NCI-H1105 treated with DMSO at 0.1 percent for 48 hours (cell line): ENCODE results near the gene LINGO1.

Source experiments
- DNase-seq: peaks from one replicate; lab custom pipeline; 2025; lab: John Stamatoyannopoulos, UW

Gene LINGO1, protein sequence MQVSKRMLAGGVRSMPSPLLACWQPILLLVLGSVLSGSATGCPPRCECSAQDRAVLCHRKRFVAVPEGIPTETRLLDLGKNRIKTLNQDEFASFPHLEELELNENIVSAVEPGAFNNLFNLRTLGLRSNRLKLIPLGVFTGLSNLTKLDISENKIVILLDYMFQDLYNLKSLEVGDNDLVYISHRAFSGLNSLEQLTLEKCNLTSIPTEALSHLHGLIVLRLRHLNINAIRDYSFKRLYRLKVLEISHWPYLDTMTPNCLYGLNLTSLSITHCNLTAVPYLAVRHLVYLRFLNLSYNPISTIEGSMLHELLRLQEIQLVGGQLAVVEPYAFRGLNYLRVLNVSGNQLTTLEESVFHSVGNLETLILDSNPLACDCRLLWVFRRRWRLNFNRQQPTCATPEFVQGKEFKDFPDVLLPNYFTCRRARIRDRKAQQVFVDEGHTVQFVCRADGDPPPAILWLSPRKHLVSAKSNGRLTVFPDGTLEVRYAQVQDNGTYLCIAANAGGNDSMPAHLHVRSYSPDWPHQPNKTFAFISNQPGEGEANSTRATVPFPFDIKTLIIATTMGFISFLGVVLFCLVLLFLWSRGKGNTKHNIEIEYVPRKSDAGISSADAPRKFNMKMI

DNA sequence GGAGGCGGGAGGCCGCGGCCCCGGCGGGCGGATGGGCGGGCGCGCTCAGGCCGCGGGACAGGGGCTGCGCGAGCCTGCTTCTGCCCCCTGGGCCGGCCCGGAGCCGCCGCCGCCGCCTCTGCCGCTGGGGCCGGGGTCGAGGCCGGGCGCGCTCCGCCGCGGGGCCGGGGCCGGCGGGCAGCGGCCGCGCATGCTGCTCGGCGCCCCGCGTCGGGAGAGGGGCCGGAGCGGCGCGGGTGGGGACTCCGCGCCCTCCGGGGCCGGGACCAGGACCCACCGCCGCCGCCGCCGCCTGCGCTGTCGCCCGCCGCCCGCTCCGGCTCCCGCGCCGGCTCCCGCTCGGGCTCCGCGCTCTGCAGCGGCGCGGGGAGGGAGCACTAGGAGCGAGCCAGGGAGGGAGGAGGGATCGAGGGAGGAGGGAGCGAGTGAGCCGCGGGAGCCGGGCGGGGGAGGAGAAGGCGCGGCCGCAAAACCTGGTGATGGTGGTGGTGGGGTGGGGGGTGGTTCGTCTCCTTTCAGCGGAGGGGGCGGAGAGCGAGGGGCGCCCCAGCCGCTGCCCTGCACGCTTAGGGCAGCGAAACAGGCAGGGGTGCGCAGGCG is at the start of gene LINGO1:
LINGO1 (minus strand) TSS at position 379 of the 600 bp plus-strand sequence. CDS start 597 bp downstream, outside the sequence.
- DNase-seq, result peak; percentile 9

DNA sequence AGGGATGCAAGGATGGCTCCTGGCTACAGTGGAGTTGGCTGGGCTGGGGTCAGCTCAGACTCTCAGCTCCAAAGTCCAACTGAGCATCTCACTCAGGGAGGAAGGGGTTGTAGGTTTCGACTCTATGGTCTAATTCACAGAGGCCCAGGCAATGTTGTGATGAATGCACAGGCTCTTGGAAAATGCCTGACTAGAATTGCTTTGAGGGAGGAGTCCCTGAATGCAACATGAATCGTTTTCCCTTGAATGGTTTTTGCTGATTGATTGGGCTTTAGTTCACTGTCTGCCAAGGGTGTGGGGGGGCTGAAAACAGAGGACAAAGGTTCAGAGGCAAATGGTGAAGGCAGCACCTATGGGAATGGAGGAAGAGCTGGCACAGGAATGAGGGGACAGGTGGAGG is 48.6 kb upstream of the LINGO1 start:
- no peak for DNase-seq

DNA sequence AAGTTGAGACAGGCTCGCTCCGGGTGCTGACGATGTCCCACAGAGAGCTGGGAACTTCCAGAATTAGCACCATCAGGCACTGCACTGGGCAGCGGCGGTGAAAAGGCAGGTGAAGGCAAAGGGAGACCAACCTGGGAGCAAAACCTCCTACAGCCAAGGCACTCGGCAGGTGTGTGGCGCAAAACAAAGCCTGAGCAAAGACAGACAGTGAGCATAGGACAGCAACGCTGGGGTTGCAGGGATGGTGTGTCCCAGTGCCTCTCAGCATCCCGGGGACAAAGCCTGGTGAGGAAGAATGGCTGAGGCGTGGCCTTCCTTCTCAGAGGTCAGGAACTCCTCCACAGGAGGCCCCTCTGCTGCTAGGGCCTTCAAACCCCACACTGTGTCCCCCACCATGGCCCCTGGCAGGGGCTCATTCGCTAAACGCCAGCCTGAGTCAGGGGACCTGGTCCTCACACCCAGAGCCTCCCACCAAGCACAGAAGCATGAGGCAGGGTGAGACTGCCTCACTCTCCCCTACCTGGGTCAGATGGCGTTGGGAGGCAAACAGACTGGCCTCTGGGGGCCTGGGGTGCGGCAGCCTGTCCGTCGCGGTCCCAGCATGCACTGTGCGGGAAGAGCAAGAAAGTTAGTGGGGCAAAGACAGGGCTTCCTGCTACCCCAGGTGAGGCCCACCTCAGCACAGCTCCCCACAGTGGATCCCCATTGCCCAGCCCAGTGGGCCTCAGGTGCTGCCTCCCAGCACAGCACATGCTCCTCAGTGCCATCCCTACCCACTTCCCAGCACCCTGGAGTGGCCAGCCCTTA is 44.1 kb upstream of the LINGO1 start:
- DNase-seq, result no peak

DNA sequence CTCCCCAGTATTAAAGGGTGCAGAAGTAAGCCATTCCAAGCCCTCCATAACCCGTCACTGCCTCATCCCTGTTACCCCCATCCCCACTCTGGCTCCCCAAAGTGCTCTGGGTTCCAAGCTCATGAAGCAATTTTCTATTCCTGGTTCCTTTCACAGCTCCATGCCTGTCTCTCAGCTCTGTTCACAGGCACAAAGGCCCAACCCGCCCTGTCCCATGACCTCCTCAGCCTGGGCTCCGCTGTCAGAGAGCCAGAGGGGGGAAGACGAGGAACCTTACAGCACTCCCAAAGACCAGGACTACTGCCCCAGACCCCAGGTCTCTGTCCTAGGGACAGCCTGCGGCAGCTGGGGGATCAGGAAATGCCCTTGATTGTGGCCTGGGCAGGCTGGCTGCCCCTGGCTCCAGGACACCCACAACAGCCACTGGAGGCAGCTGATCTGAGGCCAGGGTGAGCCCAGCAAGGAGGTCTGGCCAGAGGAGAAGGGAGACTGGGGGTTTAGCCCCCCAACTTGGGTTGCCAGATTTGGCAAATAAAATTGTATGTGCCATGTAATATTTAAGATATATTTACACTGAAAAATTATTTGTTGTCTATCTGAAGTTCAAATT is 43.2 kb upstream of the LINGO1 start:
- DNase-seq, result no peak

DNA sequence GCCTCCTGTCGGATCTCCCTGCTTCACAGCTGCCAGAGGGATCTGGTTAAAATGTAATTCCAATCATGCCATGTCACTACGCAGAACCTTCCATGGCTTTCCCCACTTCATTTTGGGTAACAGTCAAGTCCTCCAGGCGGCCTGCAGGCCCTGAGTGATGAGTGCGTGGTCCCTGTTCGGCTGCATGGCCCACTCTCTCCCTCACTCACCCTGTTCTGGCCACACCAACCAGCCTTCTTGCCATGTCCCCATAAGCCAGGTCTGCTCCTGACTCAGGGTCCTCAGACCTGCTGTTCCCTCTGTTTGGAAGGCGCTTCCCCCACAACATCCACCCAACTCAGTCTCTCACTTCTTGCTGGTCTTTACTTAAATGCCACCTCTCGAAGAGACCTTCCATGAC is 41.6 kb upstream of the LINGO1 start:
- no peak for DNase-seq

DNA sequence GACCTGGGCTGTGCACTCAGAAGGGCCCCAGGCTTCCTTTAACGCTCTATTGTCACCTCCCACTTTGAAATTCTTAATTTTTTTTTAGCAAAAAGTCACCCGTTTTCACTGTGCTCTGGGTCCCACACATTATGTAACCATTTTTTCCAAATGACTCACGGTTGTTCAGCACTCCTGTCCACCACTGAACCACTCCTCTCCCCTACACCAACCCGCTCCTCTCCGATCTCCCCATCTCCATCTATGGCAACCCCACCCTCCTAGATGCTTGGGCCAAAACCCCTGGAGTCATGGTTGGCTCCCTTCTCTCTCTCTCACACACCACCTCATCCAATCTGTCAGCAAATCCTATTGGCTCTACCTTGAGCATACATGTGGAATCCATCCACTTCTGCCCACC is 41.2 kb upstream of the LINGO1 start:
- DNase-seq, result no peak

DNA sequence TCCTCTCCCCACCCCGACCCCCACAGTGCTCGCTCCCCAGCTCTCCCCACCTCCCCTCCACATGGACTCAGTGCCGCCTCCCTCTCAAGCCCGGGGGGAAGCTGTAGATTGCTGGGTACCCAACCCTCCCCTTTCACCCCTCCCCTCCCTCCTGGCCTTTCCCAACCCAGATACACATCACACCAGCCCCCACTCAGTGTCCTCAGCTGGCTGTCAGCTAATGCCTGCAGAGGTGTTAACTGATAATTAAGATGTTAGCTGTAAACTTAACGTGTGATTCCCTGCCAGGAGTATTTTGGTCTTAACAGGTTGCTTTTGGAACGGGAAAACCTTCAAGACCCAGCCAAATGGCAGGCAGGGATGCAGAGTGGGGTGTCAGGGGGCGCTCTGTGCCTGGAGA is 39.4 kb upstream of the LINGO1 start:
- DNase-seq, result no peak

DNA sequence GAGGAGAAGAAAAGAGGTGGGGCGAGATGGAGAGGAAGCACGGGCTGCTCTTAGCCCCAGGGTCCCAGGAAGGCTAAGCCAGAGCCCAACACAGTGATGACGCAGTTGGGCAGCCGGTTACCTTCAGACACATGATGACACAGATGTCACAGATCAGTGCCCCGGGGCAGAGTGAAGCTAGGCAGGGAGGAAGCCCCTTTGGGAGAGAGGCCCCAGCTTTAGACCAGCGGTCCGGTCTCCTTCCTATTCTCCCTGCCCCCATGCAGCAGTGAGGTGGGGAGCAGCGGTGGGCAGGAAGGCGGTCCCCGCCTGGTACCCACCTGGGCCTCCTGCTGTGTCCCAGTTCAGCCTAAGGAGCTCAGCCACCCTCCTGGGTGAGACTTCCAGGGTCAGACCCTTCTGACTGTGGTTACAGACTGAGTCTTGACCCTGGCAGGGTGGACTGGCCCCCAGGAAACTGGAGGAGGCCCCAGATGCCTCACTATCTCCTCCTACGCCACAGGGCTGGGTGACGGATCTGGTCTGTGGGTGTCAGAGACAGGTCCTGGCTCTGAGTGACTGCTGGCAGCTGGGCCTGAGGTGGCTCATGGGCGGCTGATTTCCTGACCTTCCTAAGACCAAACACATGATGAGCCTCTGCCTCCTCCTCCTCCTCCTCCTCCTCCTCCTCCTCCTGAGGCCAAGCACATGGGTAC is 38.8 kb upstream of the LINGO1 start:
- no peak for DNase-seq

DNA sequence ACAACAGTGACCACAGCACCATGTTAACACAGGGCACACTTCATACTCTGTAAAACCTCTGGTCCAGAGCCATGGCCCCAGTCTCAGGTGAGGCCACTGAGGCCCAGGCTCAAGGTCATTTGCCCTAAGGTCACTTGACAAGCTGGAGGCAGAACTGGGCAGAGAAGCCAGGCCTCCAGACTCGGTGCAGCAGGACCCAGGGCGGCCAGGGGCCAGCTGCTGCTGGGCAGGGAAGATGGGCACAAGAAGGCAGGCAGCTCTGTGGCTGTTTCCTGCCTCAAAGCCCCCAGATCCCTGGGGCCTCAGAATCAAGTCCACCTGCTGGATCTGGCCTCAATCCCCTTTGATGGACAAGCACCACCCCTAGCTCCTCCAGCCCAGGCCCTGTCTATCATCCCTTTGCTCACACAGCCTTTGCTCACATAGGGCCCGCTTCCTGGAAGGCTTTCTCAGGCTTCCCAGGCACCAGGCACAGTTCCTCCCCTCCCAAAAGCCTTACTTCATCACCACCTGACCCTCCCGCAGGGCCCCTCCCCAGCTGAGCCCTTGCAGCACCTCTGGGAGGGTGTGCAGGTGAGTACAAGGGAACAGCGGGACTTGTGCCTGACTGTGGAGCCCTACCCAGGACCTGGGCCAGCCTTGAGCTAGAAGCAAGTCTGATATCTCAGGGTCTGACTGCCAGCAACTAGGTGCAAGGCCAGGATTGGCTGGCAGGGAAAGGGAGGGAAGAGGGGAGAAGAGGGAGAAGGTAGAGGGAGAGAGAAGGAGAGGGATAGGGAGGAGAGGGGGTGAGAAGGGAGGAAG is 38.0 kb upstream of the LINGO1 start:
- no peak for DNase-seq

DNA sequence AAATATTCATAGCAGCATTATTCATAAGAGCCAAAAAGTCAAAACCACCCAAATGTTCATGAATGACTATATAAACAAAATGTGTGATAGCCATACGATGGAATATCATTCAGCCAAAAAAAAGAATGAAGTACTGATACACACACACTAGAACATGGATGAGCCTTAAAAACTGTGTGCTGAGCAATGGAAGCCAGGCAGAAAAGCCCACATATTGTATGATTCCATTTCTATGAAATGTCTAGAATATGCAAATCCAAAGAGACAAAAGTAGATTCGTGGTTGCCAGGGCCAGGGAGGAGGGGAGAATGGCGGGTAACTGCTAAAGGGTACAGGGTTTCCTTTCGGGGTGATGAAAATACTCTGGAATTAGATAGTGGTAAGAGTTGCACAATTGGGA is 37.2 kb upstream of the LINGO1 start:
- DNase-seq, result no peak

DNA sequence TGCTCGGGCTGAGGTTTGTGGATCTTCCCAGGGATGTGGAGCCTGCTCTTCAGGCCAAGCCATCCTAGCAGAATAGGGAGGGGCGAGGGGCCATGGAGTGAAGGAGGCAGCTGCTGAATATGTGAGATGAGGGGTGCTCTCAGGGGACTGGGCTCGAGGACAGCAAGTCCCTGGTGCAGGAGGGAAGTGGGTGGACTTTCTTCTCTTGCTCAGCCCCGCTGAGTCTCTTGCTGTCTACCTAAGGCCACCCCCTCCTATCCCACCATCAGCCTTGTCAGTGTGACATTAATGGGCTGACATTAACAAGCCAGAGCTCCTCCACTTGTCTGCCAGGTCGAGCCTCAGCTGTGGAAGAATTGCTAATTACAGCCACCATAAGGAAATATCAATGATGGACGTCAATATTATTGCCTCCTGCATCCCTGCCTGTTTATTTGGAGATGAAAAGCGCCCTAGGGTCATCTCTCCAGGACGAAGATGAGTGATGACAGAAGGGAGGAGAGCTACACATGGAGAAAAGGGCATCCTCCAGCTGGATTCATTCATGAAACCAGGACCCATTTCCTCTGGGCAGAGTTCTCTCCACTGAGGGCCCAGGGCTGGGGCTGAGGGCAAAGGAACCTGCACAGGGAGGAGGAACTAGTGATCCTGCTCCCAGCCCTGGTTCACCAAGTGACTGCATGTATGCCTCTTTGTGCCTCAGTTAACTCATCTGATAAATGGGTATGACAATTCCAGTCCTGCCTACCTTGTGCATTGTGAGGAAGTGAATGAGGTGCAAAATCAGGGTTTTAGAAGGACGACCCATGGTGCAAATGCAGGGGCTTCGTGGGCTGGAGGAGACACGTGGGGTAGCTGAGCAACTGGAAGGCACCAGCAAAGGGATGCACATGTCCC is 34.9 kb upstream of the LINGO1 start:
- no peak for DNase-seq

DNA sequence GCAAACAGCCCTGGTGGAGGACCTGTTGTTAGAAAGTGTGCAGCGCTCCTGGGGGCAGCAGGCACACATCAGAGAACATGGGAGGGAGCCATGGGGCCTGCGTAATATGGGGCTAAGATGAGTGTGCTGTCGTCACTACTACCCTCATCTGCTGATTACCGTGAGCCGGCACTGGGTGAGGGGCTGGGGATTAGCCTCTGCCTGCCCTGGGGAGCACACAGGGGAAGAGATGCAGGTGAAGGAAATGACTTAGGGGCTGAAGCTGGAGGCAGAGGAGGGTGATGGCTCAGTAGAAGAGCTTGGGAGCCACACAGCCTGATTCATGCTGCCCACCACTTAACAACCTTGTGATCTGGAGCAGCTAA is 33.6 kb upstream of the LINGO1 start:
- no peak for DNase-seq

DNA sequence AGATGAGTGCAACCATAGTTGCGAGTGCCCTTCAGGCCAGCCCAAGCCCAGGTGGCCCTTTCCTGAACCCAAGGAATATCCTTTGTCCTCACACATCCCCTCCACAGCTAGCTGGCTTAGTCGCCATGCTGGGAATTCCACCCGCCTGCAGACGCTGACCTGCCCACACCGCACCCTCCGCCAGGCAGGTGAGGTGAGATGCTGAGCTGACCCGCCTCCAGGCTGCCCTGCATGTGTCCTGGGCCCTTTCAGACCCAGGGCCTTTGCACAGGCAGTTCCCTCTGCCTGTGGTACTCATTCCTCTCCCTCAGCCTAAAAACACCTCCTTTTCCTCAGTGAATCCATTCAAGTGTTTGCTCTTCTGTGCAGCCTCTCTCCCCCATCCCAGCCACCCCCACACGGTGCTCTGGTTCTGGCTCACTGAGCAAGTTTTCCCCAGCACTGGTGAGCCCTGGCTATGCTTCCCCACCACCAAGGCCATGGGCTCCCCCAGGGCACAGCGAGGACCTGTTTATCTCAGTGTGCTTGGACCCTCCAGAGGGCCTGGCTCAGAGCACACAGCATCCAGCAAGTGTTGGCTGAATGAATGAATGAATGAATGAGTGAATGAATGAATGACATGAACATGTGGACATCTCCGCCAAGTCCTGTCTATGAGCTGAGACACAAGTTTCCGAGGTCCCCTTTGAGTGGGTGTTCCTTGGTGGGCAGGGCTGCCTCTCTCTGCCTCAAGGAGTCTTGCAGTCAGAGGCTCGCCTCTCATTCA is 33.0 kb upstream of the LINGO1 start:
- no peak for DNase-seq

DNA sequence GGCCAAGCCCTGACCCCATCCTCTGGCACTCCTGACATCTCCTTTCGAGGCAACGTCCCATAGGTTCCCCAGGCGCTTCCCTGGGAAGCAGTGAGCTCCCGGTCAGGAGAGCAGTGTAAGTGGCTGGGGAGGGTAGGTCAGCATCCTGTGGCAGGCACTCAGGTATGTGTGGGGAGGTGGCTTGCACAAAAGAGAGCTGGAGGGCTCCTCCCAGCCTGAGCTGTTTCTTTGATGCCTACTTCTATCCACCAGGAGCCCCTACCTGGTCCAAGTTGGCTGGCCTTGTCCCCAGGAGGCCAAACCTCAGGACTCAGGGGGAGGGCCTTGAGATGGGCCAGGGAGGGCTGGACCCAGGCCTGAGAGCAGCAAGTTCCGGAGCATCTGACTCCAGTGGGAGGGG is 31.7 kb upstream of the LINGO1 start:
- DNase-seq, result no peak

DNA sequence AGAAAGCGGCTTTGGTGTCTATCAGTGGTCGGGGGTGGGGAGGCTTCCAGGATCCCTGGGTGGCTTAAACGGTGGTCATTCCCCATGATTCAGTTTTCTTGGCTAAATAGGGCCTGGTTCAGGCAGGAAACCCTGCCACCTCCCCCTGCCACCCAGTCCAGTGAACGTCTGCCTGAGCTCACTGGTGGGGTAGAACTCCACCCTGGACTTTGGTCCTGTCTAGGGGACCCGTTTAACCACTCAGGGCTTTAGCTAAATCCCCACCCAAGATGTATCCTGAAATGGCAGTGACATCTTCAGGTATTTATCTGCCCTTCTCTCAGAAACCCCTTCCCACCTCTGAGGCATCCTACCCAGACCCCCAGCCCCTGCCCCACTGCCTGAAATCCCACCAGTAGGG is 30.5 kb upstream of the LINGO1 start:
- no peak for DNase-seq

DNA sequence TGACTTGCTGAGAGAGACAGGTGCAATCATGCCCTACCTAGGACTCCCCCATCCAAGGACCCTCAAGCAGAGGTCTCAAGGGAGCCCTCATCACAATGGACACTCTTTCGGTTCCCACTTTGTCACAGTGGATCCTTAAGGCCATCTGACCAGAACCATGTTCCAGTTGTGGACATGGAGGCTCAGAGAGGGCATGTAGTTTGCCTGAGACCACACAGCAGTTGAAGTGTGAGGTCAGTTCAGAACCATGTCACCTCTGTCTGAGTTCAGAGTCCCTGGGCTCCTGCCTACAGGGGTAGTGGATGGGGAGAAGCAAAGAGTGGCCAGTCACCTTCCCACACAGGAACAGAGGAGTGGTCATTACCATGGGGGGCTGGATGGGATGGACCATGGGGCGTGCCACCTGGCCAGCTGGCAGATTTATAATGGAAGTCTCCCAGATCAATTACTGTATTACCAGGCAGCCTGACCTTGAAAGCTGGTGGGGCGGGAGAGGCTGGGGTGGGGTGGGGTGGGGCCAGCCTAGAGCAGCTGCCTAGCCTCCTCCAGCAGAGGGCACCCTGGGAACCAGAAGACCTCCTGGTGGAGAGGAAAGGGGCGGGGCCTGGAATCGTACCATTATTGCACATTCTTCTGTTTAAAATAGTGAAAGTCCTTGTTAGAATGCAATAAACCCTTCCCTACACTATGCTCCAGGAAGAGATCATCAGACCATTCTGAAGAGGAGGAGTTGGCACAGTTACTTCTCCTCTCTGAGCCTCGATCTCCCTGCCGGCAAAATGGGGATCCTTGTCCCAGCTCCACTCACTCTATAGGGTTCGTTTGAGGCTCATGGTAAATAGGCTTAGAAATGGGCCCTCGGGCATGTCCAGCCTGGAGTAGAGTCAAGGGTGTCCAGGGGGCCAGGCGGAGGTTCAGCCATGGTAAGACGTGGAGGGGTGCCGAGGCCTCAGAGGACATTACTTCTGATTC is 26.9 kb upstream of the LINGO1 start:
- DNase-seq, result peak; percentile 37

DNA sequence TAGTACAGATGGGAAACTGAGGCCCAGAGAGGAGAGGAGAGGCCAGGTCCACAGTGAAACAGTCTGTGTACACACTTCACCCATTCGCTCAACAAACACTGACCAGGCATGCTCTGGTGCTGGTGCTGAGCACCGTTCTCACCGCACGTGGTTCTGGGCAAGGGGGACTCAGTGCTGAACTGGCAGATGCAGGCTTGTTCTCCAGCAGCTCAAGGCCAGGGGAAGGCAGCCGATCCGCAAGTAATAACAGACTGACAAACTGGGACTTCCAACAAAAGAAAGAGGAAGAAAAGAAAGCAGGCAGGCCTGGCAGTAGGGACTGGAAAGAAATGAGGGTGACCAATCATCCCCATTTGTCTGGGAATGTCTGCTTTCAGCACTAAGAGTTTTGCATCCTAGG is 25.6 kb upstream of the LINGO1 start:
- no peak for DNase-seq
